K562 (cell line): ENCODE data around the gene MAP3K2. TPM values are rescaled to one million over a fixed set of nuclear protein-coding genes. Genes with fewer than 3 reads are reported as not detected.
A peak's percentile ranks its signal among the peaks of the same experiment; 100 is the strongest.

Experiments
- CHCHD3 ChIP-seq: fragments of 250-450 bp; sonication (Bioruptor Pico); IDR thresholded peaks from 2 replicates; pipeline ENCODE4 v2.1.2; 2022; ENCODE audit warnings: mild to moderate bottlenecking
- DIDO1 ChIP-seq: fragments of 450-650 bp; IDR thresholded peaks from 2 replicates; pipeline ENCODE4 v1.6.1; 2016; ENCODE audit warnings: low read depth, missing biosample characterization, missing genetic modification characterization
- ETV6 ChIP-seq, 3 experiments: fragments of 150-350 bp in 1 of 3; sonication (generic) in 1 of 3; formaldehyde crosslinking in 1 of 3; IDR thresholded peaks; 2 replicates each; pipeline versions ENCODE4 v1.6.1 to v1.8.0; 2014 to 2022; ENCODE audit warnings: borderline replicate concordance in 2 of 3, low read depth in 2 of 3, antibody characterized with exemption in 1 of 3, low read length in 1 of 3, mild to moderate bottlenecking in 1 of 3, missing genetic modification reagents in 1 of 3
- FOXK1 ChIP-seq: sonication (generic); formaldehyde crosslinking; IDR thresholded peaks from 2 replicates; pipeline ENCODE4 v1.8.0; 2022; ENCODE audit warnings: missing genetic modification reagents, mild to moderate bottlenecking, borderline replicate concordance
- NBN ChIP-seq: fragments of 450-650 bp; IDR thresholded peaks from 2 replicates; pipeline ENCODE4 v1.6.1; 2016; ENCODE audit warnings: low read depth, mild to moderate bottlenecking
- NCOR1 ChIP-seq: fragments of 450-650 bp; IDR thresholded peaks from 2 replicates; pipeline ENCODE4 v1.6.1; 2016; ENCODE audit warnings: mild to moderate bottlenecking, moderate library complexity
- NFIX ChIP-seq: fragments of 250-450 bp; sonication (Bioruptor Pico); IDR thresholded peaks from 2 replicates; pipeline ENCODE4 v1.4.0; 2020; ENCODE audit warnings: low read depth, mild to moderate bottlenecking, moderate library complexity
- OTX1 ChIP-seq: fragments of 450-650 bp; formaldehyde crosslinking; IDR thresholded peaks from 2 replicates; pipeline ENCODE4 v1.4.0; 2022; ENCODE audit warnings: mild to moderate bottlenecking
- POLR2AphosphoS2 ChIP-seq: IDR thresholded peaks from 2 replicates; pipeline ENCODE4 v1.6.1; 2012; ENCODE audit warnings: low read length, improper control_type of control experiment
- PYGO2 ChIP-seq: fragments of 450-650 bp; IDR thresholded peaks from 2 replicates; pipeline ENCODE4 v1.6.1; 2016; ENCODE audit warnings: mild to moderate bottlenecking, missing genetic modification characterization, moderate library complexity, missing compliant biosample characterization
- SRSF1 ChIP-seq: fragments of 200-400 bp; formaldehyde crosslinking; IDR thresholded peaks from 2 replicates; pipeline ENCODE4 v1.6.1; 2017; ENCODE audit warnings: mild to moderate bottlenecking, low read depth, low read length, moderate library complexity
- SRSF7 ChIP-seq: fragments of 200-400 bp; formaldehyde crosslinking; optimal IDR thresholded peaks from 2 replicates; pipeline ENCODE3; 2017; ENCODE audit warnings: mild to moderate bottlenecking, low read depth, low read length
- YBX1 ChIP-seq: fragments of 450-650 bp; IDR thresholded peaks from 2 replicates; pipeline ENCODE4 v1.7.1; 2016; ENCODE audit warnings: mild to moderate bottlenecking
- ZNF140 ChIP-seq: fragments of 250-450 bp; sonication (Bioruptor Pico); IDR thresholded peaks from 2 replicates; pipeline ENCODE4 v1.8.0; 2021; ENCODE audit warnings: moderate library complexity, mild to moderate bottlenecking, inconsistent platforms
- ZNF174 ChIP-seq: fragments of 250-450 bp; sonication (Bioruptor Pico); IDR thresholded peaks from 2 replicates; pipeline ENCODE4 v1.4.0; 2020; ENCODE audit warnings: mild to moderate bottlenecking
- ZNF217 ChIP-seq: sonication (generic); formaldehyde crosslinking; IDR thresholded peaks from 2 replicates; pipeline ENCODE4 v1.8.0; 2022; ENCODE audit warnings: mild to moderate bottlenecking, missing genetic modification reagents
- ZNF224 ChIP-seq: sonication (generic); formaldehyde crosslinking; IDR thresholded peaks from 2 replicates; pipeline ENCODE4 v1.8.0; 2022; ENCODE audit warnings: mild to moderate bottlenecking, missing genetic modification reagents
- ZNF274 ChIP-seq: IDR thresholded peaks from 2 replicates; pipeline ENCODE4 v1.6.1; 2011; ENCODE audit warnings: low read depth, mild to moderate bottlenecking, low read length, moderate library complexity, borderline replicate concordance
- ZNF311 ChIP-seq: fragments of 250-450 bp; sonication (Bioruptor Pico); IDR thresholded peaks from 2 replicates; pipeline ENCODE4 v1.4.0; 2020; ENCODE audit warnings: mild to moderate bottlenecking, moderate library complexity
- polyA plus RNA-seq, 8 experiments: library from polyadenylated mRNA; depleted of rRNA in 4 of 8; stranded (reverse) in 5 of 8; unstranded in 3 of 8; fragments of >200 nt; fragmentation: Nextera tagmentation in 2 of 8; fragmentation: Illumina TruSeq in 1 of 8; extraction: Ambion mirVana in 2 of 8; extraction: Trizol in 1 of 8; gene quantifications; 2 replicates each; pipeline versions ENCODE4 v1.2.1 to v1.2.3, GENCODE V29; 2011 to 2014; ENCODE audit warnings: inconsistent platforms in 1 of 8, missing spikeins in 1 of 8
- total RNA-seq, 7 experiments: library from RNA; depleted of rRNA in 6 of 7; stranded (reverse); fragments of >200 nt in 6 of 7; fragmentation: Illumina TruSeq in 2 of 7; extraction: Trizol in 2 of 7; gene quantifications; 2 replicates each; pipeline versions ENCODE4 v1.2.1 to v1.2.3, GENCODE V29; 2011 to 2021; ENCODE audit warnings: low replicate concordance in 1 of 7
- TF ChIP-seq, protein P1 (sequence below): fragments of 250-450 bp; sonication (Bioruptor Pico); IDR thresholded peaks from 2 replicates; pipeline ENCODE4 v1.4.0; 2020; ENCODE audit warnings: mild to moderate bottlenecking, moderate library complexity
- TF ChIP-seq, protein P2 (sequence below): fragments of 250-450 bp; sonication (Bioruptor Pico); IDR thresholded peaks from 2 replicates; pipeline ENCODE4 v1.8.0; 2022; ENCODE audit warnings: moderate library complexity, mild to moderate bottlenecking, inconsistent platforms
- TF ChIP-seq, protein P3 (sequence below): sonication (generic); formaldehyde crosslinking; IDR thresholded peaks from 2 replicates; pipeline ENCODE4 v1.8.0; 2022; ENCODE audit warnings: missing genetic modification reagents, mild to moderate bottlenecking, moderate library complexity, borderline replicate concordance
- TF ChIP-seq, protein P4 (sequence below), 2 experiments: fragments of 450-650 bp; IDR thresholded peaks; 2 replicates each; pipeline ENCODE4 v1.6.1; 2016

MAP3K2 gene
- total and polyA plus RNA-seq, 9 of the 15 experiments (the other 6 are each of a cell fraction or from before 2014, with no cell fraction given) = 1.2 to 14.2 (median 5.7) TPM

DNA sequence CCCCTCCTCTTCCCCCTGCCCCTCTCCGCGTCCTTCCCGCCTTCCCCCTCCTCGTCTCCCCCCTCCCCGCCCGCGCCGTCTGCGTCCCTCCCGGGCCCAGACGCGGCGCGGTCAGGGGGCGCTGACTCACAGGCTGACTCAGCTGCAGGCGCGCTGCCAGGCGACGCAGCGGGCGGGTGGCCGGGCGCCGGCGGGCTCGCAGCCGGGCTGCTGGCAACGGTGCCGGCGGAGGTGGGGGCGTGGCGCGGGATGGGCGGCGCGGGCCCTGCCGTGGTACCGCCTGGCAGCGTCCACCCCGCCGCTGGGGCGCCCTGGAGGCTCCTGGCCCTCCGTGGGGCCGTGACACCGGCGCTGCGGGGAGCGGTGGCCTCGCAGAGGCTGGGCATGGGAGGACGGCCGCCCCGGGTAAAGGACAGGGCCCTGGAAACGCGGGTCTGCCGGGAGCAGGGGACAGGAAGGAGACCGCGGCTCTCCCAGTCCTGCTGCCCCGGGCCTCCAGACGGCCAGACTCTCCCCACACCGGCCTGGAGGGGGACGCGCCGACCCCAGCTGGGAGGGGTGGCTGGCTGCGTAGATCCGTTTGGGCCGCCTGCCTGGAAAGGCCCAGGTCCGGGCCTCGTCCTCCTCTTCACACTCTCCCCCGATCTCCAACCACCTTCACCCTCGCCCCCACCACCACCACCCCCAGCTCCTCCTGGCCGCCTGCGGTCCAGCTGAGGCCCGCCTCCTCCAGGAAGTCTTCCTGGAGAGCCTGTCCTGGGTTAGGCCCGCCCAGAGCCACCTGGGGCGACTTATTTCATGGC is 20.4 kb upstream of the MAP3K2 start (continued):
- TF ChIP-seq, protein P1, sequence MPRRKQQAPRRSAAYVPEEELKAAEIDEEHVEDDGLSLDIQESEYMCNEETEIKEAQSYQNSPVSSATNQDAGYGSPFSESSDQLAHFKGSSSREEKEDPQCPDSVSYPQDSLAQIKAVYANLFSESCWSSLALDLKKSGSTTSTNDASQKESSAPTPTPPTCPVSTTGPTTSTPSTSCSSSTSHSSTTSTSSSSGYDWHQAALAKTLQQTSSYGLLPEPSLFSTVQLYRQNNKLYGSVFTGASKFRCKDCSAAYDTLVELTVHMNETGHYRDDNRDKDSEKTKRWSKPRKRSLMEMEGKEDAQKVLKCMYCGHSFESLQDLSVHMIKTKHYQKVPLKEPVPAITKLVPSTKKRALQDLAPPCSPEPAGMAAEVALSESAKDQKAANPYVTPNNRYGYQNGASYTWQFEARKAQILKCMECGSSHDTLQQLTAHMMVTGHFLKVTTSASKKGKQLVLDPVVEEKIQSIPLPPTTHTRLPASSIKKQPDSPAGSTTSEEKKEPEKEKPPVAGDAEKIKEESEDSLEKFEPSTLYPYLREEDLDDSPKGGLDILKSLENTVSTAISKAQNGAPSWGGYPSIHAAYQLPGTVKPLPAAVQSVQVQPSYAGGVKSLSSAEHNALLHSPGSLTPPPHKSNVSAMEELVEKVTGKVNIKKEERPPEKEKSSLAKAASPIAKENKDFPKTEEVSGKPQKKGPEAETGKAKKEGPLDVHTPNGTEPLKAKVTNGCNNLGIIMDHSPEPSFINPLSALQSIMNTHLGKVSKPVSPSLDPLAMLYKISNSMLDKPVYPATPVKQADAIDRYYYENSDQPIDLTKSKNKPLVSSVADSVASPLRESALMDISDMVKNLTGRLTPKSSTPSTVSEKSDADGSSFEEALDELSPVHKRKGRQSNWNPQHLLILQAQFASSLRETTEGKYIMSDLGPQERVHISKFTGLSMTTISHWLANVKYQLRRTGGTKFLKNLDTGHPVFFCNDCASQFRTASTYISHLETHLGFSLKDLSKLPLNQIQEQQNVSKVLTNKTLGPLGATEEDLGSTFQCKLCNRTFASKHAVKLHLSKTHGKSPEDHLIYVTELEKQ (CRISPR knock-in tag) = no peak
- TF ChIP-seq ZNF174 (CRISPR knock-in tag) (no peak), DIDO1 (tag) (no peak), SRSF7 (no peak), NFIX (no peak), ZNF224 (CRISPR knock-in tag) (no peak), FOXK1 (CRISPR knock-in tag) (no peak), ZNF274 (no peak), YBX1 (no peak), POLR2AphosphoS2 (no peak), CHCHD3 (CRISPR knock-in tag) (no peak), ZNF140 (no peak), ETV6 (IDR thresholded peaks at IDR 0.05; ENCODE audit: borderline replicate concordance in 1 of 2, low read depth in 2 of 2, low read length in 1 of 2) (no peak), ETV6 (CRISPR knock-in tag; IDR thresholded peaks at IDR 0.05; ENCODE audit: borderline replicate concordance) (no peak), OTX1 (CRISPR knock-in tag) (no peak), NBN (no peak), PYGO2 (tag) (no peak), ZNF217 (no peak), NCOR1 (peak; percentile 72), ZNF311 (CRISPR knock-in tag) (no peak), SRSF1 (no peak)
- TF ChIP-seq, protein P2, sequence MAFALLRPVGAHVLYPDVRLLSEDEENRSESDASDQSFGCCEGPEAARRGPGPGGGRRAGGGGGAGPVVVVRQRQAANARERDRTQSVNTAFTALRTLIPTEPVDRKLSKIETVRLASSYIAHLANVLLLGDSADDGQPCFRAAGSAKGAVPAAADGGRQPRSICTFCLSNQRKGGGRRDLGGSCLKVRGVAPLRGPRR (CRISPR knock-in tag) = no peak
- TF ChIP-seq, protein P3, sequence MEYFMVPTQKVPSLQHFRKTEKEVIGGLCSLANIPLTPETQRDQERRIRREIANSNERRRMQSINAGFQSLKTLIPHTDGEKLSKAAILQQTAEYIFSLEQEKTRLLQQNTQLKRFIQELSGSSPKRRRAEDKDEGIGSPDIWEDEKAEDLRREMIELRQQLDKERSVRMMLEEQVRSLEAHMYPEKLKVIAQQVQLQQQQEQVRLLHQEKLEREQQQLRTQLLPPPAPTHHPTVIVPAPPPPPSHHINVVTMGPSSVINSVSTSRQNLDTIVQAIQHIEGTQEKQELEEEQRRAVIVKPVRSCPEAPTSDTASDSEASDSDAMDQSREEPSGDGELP = peak; percentile 59; the same call in 1 of the 2 replicates
- TF ChIP-seq, protein P4, sequence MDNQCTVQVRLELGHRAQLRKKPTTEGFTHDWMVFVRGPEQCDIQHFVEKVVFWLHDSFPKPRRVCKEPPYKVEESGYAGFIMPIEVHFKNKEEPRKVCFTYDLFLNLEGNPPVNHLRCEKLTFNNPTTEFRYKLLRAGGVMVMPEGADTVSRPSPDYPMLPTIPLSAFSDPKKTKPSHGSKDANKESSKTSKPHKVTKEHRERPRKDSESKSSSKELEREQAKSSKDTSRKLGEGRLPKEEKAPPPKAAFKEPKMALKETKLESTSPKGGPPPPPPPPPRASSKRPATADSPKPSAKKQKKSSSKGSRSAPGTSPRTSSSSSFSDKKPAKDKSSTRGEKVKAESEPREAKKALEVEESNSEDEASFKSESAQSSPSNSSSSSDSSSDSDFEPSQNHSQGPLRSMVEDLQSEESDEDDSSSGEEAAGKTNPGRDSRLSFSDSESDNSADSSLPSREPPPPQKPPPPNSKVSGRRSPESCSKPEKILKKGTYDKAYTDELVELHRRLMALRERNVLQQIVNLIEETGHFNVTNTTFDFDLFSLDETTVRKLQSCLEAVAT (IDR thresholded peaks at IDR 0.05) = peak in 1 of 2 experiments; percentile 48; a peak in 1 of 4 replicates
